ENCODE measurements around the gene RAB35.

RAB35 gene

DNA sequence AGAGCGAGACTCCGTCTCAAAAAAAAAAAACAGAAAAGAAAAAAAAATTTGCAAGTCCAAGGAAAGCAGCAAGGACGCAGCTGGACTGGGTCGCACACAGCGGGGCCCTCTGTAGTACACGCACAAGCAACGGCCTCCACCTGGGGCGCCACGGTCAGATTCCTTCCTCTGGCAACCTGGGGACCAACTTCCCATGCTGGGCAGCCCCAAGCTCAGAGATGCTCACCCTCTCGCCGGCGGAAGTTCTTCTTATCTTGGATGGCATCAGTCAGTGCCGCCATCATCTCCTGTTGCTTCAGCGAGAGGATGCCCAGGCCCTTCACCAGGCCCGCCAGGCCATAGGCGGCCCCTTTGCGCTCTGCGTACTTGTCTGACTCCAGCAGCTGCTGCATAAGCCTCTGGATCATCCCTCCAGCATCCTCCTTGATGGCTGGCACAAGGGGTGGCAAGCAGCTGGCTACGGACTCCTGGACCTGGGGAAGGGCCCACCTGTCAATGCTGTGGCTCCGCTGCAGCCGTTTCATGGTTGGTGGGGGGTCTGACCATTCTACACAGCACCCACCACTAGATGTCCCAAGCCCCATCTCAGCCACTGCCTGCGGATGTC lies 34.5 kb upstream of the RAB35 start:
- Histone ChIP-seq H3F3A (ENCODE audit: insufficient read depth, low read length) (no peaks in the 10 kb centered on the region), H3K27me3 (ENCODE audit: insufficient read depth, low read length) (no peaks in the 10 kb centered on the region), H3K4me1 (ENCODE audit: insufficient read depth, low read length, severe bottlenecking) (no peaks in the 10 kb centered on the region), H3K27ac (ENCODE audit: low read depth, low read length, poor library complexity, severe bottlenecking) (no peak overlapping the region), H3K9ac (ENCODE audit: low read length) (no peak overlapping the region), H2AFZ (ENCODE audit: low read length) (no peak overlapping the region), H3K4me3 (ENCODE audit: low read depth, low read length, poor library complexity, severe bottlenecking) (no peak overlapping the region), H4K20me1 (ENCODE audit: insufficient read depth, low read length) (no peaks in the 10 kb centered on the region), H3K79me2 (ENCODE audit: insufficient read depth, low read length) (no peaks in the 10 kb centered on the region), H3K9me2 (ENCODE audit: low read depth, low read length) (no peaks in the 10 kb centered on the region), H3K36me3 (ENCODE audit: insufficient read depth, low read length) (peaks cover 88% of the 10 kb centered on the region), H3K9me3 (ENCODE audit: low read length) (no peaks in the 10 kb centered on the region), H3K4me2 (ENCODE audit: low read length) (no peak overlapping the region)
- TF ChIP-seq, protein P1, sequence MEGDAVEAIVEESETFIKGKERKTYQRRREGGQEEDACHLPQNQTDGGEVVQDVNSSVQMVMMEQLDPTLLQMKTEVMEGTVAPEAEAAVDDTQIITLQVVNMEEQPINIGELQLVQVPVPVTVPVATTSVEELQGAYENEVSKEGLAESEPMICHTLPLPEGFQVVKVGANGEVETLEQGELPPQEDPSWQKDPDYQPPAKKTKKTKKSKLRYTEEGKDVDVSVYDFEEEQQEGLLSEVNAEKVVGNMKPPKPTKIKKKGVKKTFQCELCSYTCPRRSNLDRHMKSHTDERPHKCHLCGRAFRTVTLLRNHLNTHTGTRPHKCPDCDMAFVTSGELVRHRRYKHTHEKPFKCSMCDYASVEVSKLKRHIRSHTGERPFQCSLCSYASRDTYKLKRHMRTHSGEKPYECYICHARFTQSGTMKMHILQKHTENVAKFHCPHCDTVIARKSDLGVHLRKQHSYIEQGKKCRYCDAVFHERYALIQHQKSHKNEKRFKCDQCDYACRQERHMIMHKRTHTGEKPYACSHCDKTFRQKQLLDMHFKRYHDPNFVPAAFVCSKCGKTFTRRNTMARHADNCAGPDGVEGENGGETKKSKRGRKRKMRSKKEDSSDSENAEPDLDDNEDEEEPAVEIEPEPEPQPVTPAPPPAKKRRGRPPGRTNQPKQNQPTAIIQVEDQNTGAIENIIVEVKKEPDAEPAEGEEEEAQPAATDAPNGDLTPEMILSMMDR (IDR thresholded peaks at IDR 0.05; ENCODE audit: low read length): no peak
- TF ChIP-seq EZH2 (IDR thresholded peaks at IDR 0.05; ENCODE audit: borderline replicate concordance, low read length): no peak

DNA sequence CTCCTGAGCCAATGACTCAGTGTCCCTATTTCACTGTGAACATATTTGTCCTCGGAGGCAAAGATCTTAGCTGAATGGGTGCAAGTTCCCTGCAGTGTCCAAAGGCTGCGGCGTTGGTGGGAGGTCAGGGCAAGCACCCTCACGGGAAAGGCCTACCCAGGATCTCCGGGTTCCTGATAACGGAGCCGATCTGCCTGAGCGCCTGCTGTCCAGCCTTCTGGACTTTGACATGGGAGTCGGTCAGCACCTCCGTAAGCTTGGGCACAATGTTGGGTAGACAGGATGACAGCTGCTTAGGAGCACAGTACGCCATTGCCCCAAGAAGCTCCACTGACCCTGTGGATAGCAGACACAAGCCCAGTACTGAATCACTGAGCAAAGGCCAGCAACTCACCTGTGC lies 31.5 kb upstream of the RAB35 start:
- Histone ChIP-seq H3K4me3 (ENCODE audit: low read depth, low read length, poor library complexity, severe bottlenecking) (no peak overlapping the region), H3K4me1 (ENCODE audit: insufficient read depth, low read length, severe bottlenecking) (no peaks in the 10 kb centered on the region), H3K9ac (ENCODE audit: low read length) (no peak overlapping the region), H4K20me1 (ENCODE audit: insufficient read depth, low read length) (no peaks in the 10 kb centered on the region), H3K36me3 (ENCODE audit: insufficient read depth, low read length) (peaks cover 87% of the 10 kb centered on the region), H3K27ac (ENCODE audit: low read depth, low read length, poor library complexity, severe bottlenecking) (no peak overlapping the region), H3K9me2 (ENCODE audit: low read depth, low read length) (no peaks in the 10 kb centered on the region), H3K9me3 (ENCODE audit: low read length) (no peaks in the 10 kb centered on the region), H2AFZ (ENCODE audit: low read length) (no peak overlapping the region), H3K4me2 (ENCODE audit: low read length) (no peak overlapping the region), H3F3A (ENCODE audit: insufficient read depth, low read length) (no peaks in the 10 kb centered on the region), H3K79me2 (ENCODE audit: insufficient read depth, low read length) (no peaks in the 10 kb centered on the region), H3K27me3 (ENCODE audit: insufficient read depth, low read length) (no peaks in the 10 kb centered on the region)
- no peak for TF ChIP-seq EZH2 (IDR thresholded peaks at IDR 0.05; ENCODE audit: borderline replicate concordance, low read length)
- TF ChIP-seq, protein P1 (IDR thresholded peaks at IDR 0.05; ENCODE audit: low read length): no peak

DNA sequence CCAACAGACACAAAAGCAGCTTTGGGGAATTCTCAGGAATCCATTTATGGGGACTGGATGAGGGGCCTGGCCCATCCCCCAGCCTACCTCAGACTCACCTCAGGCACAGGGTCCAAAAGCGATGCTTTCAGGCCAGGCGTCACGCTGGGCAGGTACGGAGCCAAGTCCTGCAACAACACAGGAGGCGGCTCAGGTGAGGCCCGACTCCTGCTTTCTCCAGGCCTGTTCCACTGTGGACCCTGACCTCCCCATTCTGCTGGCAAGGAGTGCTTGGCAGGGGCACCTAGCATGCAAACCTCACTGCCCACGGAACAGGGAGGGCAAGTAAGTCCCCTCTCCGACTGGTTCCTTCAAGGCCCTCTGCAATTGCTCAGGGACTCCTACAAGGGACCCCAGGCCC lies 28.6 kb upstream of the RAB35 start:
- TF ChIP-seq, protein P1 (IDR thresholded peaks at IDR 0.05; ENCODE audit: low read length): no peak
- TF ChIP-seq EZH2 (IDR thresholded peaks at IDR 0.05; ENCODE audit: borderline replicate concordance, low read length): no peak
- H3K4me3 ChIP-seq (ENCODE audit: low read depth, low read length, poor library complexity, severe bottlenecking): no peak overlapping the region
- no peak overlapping the region for H3K4me2 ChIP-seq (ENCODE audit: low read length)
- H3K9me2 ChIP-seq (ENCODE audit: low read depth, low read length): no peaks in the 10 kb centered on the region
- no peaks in the 10 kb centered on the region for H3K79me2 ChIP-seq (ENCODE audit: insufficient read depth, low read length)
- H3F3A ChIP-seq (ENCODE audit: insufficient read depth, low read length): no peaks in the 10 kb centered on the region
- no peaks in the 10 kb centered on the region for H3K4me1 ChIP-seq (ENCODE audit: insufficient read depth, low read length, severe bottlenecking)
- H2AFZ ChIP-seq (ENCODE audit: low read length): no peak overlapping the region
- no peak overlapping the region for H3K27ac ChIP-seq (ENCODE audit: low read depth, low read length, poor library complexity, severe bottlenecking)
- no peaks in the 10 kb centered on the region for H3K27me3 ChIP-seq (ENCODE audit: insufficient read depth, low read length)
- H3K36me3 ChIP-seq (ENCODE audit: insufficient read depth, low read length): peaks cover 94% of the 10 kb centered on the region
- H4K20me1 ChIP-seq (ENCODE audit: insufficient read depth, low read length): no peaks in the 10 kb centered on the region
- no peaks in the 10 kb centered on the region for H3K9me3 ChIP-seq (ENCODE audit: low read length)
- no peak overlapping the region for H3K9ac ChIP-seq (ENCODE audit: low read length)

All from OCI-LY1 (cell line).